ENCODE data around the gene PRKAG2. TPM values are rescaled to one million over a fixed set of nuclear protein-coding genes. Genes with fewer than 3 reads are reported as not detected.

Gene PRKAG2
- total RNA-seq, 3 donors from 2014 or later = 42.4 to 48.5 (median 46.6) TPM

DNA sequence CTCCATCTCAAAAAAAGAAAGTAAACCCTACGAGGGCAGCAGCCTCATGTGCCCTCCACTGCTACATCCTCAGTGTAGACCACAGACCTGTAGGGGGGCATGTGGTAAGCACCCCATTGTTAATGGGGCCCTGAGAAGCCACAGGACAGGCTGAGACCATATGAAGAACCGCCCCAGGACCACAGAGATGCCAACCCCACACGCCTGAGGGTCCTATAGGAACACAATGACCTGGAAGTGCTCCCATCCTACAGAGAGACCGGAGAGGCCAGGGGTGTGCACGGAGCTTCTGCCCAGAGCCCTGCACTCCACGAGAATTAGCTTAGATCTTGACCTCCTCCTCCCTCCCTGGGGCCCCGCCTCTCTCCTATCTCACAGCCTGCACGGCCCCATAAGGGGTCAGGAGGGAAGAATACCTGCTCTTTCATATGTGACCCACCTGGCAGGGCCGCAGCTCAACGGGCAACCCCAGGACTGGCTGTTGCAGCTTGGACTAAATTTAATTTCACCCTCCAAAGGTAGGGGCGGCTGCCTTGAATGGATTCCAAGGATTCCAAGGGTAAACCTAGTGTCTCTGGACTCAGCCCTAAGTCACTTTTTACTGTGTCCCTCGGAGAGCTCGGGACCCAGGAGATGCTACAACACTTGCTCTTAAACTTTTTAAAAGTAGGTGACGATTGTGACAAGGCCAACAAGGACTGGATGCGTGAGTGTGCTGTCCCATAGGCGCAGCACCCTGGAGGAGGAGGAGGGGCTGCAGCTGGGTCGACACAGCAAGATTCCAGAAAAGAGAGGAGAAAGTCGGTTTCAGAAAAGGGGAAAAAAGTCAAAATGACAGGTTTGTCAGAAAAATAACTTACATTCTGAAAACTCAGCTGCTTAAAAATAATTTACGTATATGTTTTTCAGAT, 24.2 kb downstream of the PRKAG2 start:
- ATAC-seq (no peak), DNase-seq (peak in 1 of 3 donors; percentile 39)
- Histone ChIP-seq H3K4me3 (no peak overlapping the region), H3K36me3 (ENCODE audit: low read depth) (no peaks in the 10 kb centered on the region), H3K9me3 (no peaks in the 10 kb centered on the region), H3K4me1 (ENCODE audit: low read depth) (no peaks in the 10 kb centered on the region)
- intact Hi-C loops (cut with DNase I, micrococcal nuclease) = no loop called here
- TF ChIP-seq, protein P1, sequence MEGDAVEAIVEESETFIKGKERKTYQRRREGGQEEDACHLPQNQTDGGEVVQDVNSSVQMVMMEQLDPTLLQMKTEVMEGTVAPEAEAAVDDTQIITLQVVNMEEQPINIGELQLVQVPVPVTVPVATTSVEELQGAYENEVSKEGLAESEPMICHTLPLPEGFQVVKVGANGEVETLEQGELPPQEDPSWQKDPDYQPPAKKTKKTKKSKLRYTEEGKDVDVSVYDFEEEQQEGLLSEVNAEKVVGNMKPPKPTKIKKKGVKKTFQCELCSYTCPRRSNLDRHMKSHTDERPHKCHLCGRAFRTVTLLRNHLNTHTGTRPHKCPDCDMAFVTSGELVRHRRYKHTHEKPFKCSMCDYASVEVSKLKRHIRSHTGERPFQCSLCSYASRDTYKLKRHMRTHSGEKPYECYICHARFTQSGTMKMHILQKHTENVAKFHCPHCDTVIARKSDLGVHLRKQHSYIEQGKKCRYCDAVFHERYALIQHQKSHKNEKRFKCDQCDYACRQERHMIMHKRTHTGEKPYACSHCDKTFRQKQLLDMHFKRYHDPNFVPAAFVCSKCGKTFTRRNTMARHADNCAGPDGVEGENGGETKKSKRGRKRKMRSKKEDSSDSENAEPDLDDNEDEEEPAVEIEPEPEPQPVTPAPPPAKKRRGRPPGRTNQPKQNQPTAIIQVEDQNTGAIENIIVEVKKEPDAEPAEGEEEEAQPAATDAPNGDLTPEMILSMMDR (IDR thresholded peaks at IDR 0.05) = no peak

DNA sequence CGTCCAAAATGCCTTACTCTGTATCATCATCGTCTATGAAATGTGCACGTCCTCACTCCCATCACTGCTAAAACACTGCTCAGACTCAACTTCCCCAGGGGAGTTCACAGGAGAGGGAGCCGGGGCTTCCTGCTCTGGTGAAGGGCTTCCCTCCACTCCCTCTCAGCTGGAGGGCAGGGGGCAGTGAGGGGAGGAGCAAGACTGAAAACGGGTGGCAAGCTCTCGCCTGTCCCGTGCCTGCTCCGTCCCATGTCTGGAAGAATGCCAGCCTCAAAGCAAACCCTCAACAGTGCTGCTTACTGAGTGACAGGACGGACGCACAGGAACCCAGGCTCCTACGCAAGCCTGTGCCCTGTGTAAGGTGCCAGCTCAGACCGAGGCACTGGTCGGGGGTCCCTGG, 25.1 kb downstream of the PRKAG2 start:
- H3K36me3 ChIP-seq (ENCODE audit: low read depth) = no peaks in the 10 kb centered on the region
- no peak overlapping the region for H3K4me3 ChIP-seq

DNA sequence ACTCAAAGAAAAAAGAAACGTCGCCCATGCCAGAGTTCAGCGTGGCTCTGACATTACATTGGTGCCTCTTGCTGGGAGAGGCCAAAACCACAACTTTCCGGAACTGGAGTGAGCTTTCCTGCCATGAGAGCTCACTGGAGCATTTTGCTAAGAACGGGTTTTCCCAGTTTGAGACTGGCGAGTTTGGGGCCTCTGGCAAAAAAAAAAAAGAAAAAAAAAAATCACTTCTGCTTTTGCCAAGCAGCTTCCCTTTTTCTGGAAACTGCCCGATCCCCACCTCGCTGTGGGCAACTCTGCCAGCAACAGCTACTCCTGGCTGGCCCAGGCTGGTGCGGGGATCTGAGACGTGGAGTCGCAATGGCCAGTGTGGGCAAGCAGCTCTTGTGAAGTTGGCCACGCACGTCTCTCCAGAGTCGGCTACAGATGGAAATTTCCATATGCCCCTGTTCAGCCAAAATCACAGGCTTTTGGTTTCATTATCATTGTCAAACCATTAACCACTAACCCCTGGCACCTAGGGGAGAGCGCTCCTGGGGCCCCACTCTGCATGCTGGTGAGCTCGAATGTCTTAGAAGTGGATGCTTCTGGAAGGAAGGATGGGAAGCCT, 25.7 kb downstream of the PRKAG2 start:
- Histone ChIP-seq H3K9me3 (no peaks in the 10 kb centered on the region), H3K4me3 (no peak overlapping the region), H3K4me1 (ENCODE audit: low read depth) (no peaks in the 10 kb centered on the region), H3K36me3 (ENCODE audit: low read depth) (no peaks in the 10 kb centered on the region)
- DNase-seq (peak in 1 of 3 donors; percentile 63), ATAC-seq (peak; percentile 54)
- intact Hi-C loops (cut with DNase I, micrococcal nuclease) = no loop called here
- TF ChIP-seq, protein P1 (IDR thresholded peaks at IDR 0.05) = no peak

More for the DNA sequence above, 25.1 kb downstream of the PRKAG2 start:
- TF ChIP-seq, protein P1 (IDR thresholded peaks at IDR 0.05) = no peak
- intact Hi-C loops (cut with DNase I, micrococcal nuclease) = no loop called here
- Histone ChIP-seq H3K4me1 (ENCODE audit: low read depth) (no peaks in the 10 kb centered on the region), H3K9me3 (no peaks in the 10 kb centered on the region)
- ATAC-seq = peak; percentile 32
- peak in 2 of 3 donors; percentile 33 to 58 for DNase-seq

DNA sequence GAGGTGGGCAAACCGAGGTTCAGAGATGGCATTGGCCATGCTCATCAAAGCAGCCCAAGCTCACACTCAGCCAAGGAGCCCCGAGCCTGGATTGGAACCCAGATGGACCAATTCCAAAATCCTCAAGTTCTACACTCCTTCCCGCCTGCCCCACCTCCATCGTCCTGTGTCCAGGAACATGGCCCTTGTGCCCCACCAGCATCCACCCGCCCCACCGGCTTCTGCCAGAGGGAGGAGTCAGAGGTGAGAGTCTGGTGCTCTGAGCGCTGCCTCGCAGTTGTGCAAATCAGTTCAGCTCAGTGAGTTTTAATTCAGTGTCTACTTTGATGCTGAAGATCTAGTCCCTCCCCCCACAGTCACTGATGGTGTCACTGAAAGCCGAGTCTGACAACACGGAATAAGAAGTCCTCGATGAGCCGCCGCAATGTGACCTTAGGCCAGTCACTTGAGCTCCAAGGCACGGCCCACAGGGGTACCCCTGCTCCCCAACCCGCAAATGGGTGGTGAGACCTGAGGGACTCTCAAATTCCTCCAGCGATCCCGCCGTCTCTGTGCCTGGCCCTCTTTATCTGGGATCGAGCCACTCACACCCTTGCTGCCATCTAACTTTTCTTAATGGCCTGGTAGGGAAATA, 26.3 kb downstream of the PRKAG2 start:
- DNase-seq (peak in 1 of 3 donors; percentile 54), ATAC-seq (no peak)
- Histone ChIP-seq H3K9me3 (no peaks in the 10 kb centered on the region), H3K4me3 (no peak overlapping the region), H3K4me1 (ENCODE audit: low read depth) (no peaks in the 10 kb centered on the region), H3K36me3 (ENCODE audit: low read depth) (no peaks in the 10 kb centered on the region)
- TF ChIP-seq, protein P1 (IDR thresholded peaks at IDR 0.05) = no peak
- intact Hi-C loops (cut with DNase I, micrococcal nuclease) = no loop called here

DNA sequence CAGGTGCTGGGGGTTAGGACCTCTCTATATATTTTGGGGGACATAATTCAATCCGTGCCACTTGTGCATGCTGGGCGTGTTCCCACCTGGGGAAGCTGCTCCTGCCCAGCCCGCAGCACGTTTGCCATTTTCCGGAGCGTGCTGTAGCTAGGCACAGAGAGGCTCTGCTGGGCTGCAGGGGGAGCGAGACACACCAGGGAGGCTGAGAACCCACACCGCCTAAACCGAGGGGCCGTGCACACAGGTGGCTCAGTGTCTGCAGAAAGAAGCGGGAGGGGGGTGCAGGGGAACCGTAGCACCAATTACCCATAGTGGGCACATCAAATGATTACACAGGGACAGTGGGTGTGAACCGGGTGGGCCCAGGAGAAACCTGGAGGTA, 27.0 kb downstream of the PRKAG2 start:
- no peaks in the 10 kb centered on the region for H3K4me1 ChIP-seq (ENCODE audit: low read depth)
- H3K9me3 ChIP-seq = no peaks in the 10 kb centered on the region
- TF ChIP-seq, protein P1 (IDR thresholded peaks at IDR 0.05) = no peak
- ATAC-seq (no peak), DNase-seq (peak in 1 of 3 donors; percentile 25)
- H3K36me3 ChIP-seq (ENCODE audit: low read depth) = no peaks in the 10 kb centered on the region
- no peak overlapping the region for H3K4me3 ChIP-seq
- intact Hi-C loops (cut with DNase I, micrococcal nuclease) = no loop called here

Data from mucosa of descending colon (tissue), 3 donors.